GM21737 (cell line): ENCODE data around the gene MUC4.

Source experiments
- ATAC-seq: cut with Tn5 transposase; IDR thresholded peaks from one replicate; pipeline ENCODE4 v1.9.1; 2021; ENCODE audit warnings: mild to moderate bottlenecking, moderate library complexity; ENCODE audit not compliant: unreplicated experiment

MUC4 gene

DNA sequence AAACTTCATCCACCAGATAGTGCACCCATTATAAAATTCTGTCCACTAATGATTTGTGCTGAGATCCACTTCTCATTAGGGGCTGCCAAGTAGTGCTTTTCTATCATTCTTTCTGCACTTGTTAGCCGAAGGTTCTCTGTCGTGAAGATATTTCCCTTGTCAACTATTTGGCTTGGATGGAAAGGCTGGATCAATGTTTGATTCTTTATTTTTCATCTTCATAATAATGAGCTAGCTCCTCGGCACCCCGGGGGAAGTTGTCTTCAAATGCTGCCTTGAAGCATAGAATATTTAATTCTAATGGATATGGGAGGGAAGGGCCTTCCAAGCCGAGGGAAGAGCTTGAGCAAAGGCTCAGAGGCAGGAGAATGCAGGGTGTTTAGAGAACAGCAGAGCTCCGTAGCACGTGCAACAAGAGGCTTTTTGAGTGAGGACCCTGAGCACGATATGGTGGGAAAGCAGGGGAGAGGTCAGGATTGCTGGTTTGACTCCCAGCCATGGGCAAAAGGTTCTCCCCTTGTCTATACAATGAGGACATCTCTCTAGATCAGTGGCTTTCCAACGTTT is 107.2 kb downstream of the MUC4 start:
- ATAC-seq = no peak

DNA sequence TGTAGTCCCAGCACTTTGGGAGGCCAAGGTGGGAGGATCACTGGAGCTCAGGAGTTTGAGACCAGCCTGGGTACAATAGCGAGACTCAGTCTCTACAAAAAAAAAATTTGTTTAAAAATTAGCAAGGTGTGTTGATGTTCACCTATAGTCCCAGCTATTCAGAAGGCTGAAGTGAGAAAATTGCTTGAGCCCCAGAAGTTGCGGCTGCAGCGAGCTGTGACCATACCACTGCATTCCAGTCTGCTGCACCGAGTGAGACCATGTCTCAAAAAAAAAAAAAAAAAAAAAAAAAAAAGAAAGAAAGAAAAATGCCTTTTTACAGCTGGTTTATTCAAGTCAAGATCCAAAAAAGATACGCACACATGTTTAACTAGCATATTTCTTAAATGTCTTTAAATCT is 108.0 kb downstream of the MUC4 start:
- no peak for ATAC-seq

GRCh38 chr3:195701042-195701915 is 110.5 kb downstream of the MUC4 start:
- ATAC-seq = no peak

DNA sequence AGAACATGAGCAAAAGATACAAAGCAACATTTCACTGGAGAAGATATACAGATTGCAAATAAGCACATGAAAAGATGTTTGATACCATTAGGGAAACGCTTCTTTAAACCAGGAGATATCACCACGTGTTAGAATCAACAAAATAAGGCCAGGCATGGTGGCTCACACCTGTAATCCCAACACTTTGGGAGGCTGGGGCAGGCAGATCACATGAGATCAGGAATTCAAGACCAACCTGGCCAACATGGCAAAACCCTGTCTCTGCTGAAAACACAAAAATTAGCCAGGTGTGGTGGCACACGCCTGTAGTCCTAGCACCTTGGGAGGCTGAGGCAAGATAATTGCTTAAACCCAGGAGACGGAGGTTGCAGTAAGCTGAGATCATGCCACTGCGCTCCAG is 111.4 kb downstream of the MUC4 start:
- ATAC-seq = no peak

DNA sequence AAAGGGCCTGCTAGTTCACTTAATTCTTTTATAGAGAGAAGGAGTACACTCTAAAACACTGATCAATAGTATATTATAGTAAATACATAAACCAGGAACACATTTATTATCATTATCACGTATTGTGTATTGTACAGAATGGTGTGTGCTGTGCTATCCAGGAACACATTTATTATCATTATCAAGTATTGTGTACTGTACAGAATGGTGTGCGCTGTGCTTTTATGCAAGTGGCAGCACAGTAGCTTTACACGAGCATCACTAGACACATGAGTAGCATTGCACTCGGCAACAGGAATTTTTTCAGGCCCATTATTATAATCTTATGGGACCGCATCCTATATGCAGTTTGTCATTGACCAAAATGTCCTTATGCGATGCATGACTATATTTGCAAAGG is 111.9 kb downstream of the MUC4 start:
- ATAC-seq = no peak

DNA sequence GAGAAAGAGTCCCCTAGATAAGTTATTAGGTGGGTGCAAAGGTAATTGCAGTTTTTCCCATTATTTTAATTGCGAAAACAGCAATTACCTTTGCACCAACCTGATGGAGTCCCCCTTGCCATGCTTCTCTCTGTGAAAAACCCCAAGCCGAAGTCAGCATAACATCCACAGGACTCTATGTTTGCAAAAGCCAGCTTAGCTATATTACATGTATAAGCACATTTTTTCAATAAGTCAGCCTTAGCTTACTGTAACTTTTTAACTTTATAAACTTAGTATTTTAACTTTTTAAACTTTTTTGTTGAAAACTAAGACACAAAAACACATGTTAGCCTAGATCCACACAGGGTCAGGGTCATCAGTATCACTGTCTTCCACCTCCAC is 112.3 kb downstream of the MUC4 start:
- no peak for ATAC-seq

- no peak for ATAC-seq
Observed at GRCh38 chr3:195698647-195699387, 112.9 kb downstream of the MUC4 start.

DNA sequence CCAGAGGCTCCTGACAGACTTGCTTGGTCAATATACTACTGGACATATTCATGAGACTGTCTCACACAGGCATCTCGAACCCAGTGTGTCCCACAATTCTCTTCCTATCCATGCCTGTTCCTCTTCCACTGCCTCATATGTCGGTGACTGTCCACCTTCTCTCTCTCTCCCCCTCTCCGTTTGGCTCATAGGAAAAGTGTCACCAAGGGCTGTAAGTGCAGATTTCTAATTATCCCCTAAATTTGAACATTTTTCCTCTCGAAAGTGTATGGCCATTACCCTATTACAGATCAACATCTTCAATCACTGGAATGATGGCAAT is 113.4 kb downstream of the MUC4 start:
- ATAC-seq = no peak

- ATAC-seq = no peak
Observed at GRCh38 chr3:195697582-195698324, 114.0 kb downstream of the MUC4 start.
